ENCODE results near the gene PRPF8. TPM values are rescaled to one million over a fixed set of nuclear protein-coding genes. Genes with fewer than 3 reads are reported as not detected.

PRPF8 gene
- total and polyA plus RNA-seq, 2 of the 13 experiments (the other 11 are each of a cell fraction or from before 2014, with no cell fraction given) = 112 to 179 TPM

DNA sequence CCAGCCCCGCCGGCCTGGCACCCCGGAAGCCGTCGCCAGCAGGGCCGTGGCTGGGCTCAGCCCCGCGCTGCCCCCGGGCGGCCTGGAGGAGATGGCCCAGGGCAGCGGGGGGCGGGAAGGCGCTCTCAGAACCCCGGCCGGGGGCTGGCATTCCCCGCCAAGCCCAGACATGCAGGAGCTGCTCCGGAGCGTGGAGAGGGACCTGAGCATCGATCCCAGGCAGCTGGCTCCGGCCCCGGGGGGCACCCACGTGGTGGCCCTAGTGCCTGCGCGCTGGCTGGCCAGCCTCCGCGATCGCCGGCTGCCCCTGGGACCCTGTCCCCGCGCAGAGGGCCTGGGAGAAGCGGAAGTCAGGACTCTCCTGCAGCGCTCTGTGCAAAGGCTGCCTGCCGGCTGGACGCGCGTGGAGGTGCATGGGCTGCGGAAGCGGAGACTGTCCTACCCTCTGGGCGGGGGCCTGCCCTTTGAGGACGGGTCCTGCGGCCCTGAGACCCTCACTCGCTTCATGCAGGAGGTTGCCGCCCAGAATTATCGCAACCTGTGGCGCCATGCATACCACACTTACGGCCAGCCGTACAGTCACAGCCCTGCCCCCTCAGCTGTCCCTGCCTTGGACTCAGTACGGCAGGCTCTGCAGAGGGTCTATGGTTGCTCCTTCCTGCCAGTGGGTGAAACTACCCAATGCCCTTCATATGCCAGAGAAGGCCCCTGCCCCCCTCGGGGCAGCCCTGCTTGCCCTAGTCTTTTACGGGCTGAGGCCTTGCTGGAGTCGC lies 40.4 kb upstream of the PRPF8 start (continued):
- 0 out of 2 replicates have a peak, but pooled peaks have one; percentile 40 for TF ChIP-seq ZNF605 (CRISPR knock-in tag; IDR thresholded peaks at IDR 0.05)
- TF ChIP-seq, protein P1, sequence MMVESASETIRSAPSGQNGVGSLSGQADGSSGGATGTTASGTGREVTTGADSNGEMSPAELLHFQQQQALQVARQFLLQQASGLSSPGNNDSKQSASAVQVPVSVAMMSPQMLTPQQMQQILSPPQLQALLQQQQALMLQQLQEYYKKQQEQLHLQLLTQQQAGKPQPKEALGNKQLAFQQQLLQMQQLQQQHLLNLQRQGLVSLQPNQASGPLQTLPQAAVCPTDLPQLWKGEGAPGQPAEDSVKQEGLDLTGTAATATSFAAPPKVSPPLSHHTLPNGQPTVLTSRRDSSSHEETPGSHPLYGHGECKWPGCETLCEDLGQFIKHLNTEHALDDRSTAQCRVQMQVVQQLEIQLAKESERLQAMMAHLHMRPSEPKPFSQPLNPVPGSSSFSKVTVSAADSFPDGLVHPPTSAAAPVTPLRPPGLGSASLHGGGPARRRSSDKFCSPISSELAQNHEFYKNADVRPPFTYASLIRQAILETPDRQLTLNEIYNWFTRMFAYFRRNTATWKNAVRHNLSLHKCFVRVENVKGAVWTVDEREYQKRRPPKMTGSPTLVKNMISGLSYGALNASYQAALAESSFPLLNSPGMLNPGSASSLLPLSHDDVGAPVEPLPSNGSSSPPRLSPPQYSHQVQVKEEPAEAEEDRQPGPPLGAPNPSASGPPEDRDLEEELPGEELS (CRISPR knock-in tag; IDR thresholded peaks at IDR 0.05) = no peak
- TF ChIP-seq SMAD1 (CRISPR knock-in tag; IDR thresholded peaks at IDR 0.05; ENCODE audit: borderline replicate concordance, low read depth) = no peak
- TF ChIP-seq ZFX (CRISPR knock-in tag; IDR thresholded peaks at IDR 0.05; ENCODE audit: low read depth) = no peak
- no peak for TF ChIP-seq FOXK1 (CRISPR knock-in tag; IDR thresholded peaks at IDR 0.05; ENCODE audit: borderline replicate concordance, low read depth)
- peak; percentile 16; the same call in 1 of the 2 replicates for TF ChIP-seq ZBTB7B (CRISPR knock-in tag; IDR thresholded peaks at IDR 0.05)
- TF ChIP-seq, protein P2, sequence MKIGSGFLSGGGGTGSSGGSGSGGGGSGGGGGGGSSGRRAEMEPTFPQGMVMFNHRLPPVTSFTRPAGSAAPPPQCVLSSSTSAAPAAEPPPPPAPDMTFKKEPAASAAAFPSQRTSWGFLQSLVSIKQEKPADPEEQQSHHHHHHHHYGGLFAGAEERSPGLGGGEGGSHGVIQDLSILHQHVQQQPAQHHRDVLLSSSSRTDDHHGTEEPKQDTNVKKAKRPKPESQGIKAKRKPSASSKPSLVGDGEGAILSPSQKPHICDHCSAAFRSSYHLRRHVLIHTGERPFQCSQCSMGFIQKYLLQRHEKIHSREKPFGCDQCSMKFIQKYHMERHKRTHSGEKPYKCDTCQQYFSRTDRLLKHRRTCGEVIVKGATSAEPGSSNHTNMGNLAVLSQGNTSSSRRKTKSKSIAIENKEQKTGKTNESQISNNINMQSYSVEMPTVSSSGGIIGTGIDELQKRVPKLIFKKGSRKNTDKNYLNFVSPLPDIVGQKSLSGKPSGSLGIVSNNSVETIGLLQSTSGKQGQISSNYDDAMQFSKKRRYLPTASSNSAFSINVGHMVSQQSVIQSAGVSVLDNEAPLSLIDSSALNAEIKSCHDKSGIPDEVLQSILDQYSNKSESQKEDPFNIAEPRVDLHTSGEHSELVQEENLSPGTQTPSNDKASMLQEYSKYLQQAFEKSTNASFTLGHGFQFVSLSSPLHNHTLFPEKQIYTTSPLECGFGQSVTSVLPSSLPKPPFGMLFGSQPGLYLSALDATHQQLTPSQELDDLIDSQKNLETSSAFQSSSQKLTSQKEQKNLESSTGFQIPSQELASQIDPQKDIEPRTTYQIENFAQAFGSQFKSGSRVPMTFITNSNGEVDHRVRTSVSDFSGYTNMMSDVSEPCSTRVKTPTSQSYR (CRISPR knock-in tag; IDR thresholded peaks at IDR 0.05; ENCODE audit: borderline replicate concordance) = no peak
- peak; percentile 2 for TF ChIP-seq YY1 (IDR thresholded peaks at IDR 0.05; ENCODE audit: insufficient read depth, insufficient replicate concordance, low read depth, low read length)
- TF ChIP-seq NCOA1 (CRISPR knock-in tag; IDR thresholded peaks at IDR 0.05) = no peak
- TF ChIP-seq DMAP1 (CRISPR knock-in tag; IDR thresholded peaks at IDR 0.05) = peak; percentile 83
- TF ChIP-seq MAFK (conservative IDR thresholded peaks at IDR 0.05 in 1 of 2, IDR thresholded peaks at IDR 0.05 in 1 of 2; ENCODE audit: low read length in 2 of 2) = no peak
- no peak for TF ChIP-seq EZH2 (conservative IDR thresholded peaks at IDR 0.05; ENCODE audit: low read depth, low read length)
- TF ChIP-seq EHMT2 (IDR thresholded peaks at IDR 0.05; ENCODE audit: borderline replicate concordance, low read depth, low read length) = no peak
- TF ChIP-seq ZNF296 (CRISPR knock-in tag; conservative IDR thresholded peaks at IDR 0.05) = peak; percentile 69; the same call in 1 of the 2 replicates
- TF ChIP-seq NR2C2 (CRISPR knock-in tag; IDR thresholded peaks at IDR 0.05; ENCODE audit: borderline replicate concordance) = peak; percentile 45; the same call in 1 of the 2 replicates
- 0 out of 2 replicates have a peak, but pooled peaks have one; percentile 16 for TF ChIP-seq SIN3A (IDR thresholded peaks at IDR 0.05; ENCODE audit: borderline replicate concordance, low read depth, low read length)
- no peak for TF ChIP-seq LCORL (IDR thresholded peaks at IDR 0.05)
- no peak; the same call in 1 of the 2 replicates for TF ChIP-seq LCORL (CRISPR knock-in tag; IDR thresholded peaks at IDR 0.05)
- TF ChIP-seq, protein P3, sequence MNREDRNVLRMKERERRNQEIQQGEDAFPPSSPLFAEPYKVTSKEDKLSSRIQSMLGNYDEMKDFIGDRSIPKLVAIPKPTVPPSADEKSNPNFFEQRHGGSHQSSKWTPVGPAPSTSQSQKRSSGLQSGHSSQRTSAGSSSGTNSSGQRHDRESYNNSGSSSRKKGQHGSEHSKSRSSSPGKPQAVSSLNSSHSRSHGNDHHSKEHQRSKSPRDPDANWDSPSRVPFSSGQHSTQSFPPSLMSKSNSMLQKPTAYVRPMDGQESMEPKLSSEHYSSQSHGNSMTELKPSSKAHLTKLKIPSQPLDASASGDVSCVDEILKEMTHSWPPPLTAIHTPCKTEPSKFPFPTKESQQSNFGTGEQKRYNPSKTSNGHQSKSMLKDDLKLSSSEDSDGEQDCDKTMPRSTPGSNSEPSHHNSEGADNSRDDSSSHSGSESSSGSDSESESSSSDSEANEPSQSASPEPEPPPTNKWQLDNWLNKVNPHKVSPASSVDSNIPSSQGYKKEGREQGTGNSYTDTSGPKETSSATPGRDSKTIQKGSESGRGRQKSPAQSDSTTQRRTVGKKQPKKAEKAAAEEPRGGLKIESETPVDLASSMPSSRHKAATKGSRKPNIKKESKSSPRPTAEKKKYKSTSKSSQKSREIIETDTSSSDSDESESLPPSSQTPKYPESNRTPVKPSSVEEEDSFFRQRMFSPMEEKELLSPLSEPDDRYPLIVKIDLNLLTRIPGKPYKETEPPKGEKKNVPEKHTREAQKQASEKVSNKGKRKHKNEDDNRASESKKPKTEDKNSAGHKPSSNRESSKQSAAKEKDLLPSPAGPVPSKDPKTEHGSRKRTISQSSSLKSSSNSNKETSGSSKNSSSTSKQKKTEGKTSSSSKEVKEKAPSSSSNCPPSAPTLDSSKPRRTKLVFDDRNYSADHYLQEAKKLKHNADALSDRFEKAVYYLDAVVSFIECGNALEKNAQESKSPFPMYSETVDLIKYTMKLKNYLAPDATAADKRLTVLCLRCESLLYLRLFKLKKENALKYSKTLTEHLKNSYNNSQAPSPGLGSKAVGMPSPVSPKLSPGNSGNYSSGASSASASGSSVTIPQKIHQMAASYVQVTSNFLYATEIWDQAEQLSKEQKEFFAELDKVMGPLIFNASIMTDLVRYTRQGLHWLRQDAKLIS (CRISPR knock-in tag; IDR thresholded peaks at IDR 0.05) = no peak
